CD4-positive, alpha-beta T cell treated with Interleukin-10 for 1 hour (primary cell): ENCODE results near the gene MAP3K10.

ENCODE experiments used
- DNase-seq: peaks from one replicate; pipeline ENCODE4 v3.0.0-alpha.2; 2020

The MAP3K10 gene

DNA sequence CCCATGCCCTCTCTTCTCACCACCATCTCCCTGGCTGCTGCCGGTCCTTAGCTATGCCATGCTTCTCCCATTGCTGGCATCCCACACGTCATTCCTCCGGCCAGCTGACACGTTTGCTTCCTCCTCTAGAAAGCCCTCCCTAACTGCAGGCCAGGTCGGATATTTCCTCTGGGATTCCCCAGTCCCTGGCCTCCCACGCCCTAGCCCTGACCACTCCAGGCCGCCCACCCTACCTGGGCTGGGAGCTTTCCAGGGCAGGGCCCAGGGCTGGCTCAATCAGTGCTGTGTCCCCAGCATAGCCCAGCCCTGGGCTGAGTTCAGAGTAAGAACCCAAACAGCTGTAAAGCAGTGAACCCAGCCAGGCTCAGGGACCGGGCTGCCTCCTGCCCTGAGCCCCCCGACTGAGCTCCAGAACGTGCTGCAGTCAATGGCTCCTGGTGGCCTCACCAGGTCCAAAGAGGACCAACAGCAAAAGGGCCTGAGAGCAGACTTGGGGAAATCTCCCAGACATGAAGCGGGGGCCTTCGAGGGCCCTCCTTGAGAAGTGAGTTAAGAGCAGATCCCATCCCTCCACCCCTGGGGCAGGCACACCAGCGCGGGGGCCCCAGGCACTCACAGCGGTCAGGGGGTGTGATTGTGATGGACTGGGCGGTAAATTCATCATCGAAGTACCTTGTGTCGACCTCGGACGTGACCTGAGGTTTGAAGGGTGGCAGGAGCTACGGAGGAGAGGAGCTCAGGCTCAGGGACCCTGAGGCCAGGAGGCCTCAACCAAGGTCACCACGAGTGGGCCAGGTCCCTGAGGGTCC, 43.4 kb downstream of the MAP3K10 start:
- DNase-seq = no peak

DNA sequence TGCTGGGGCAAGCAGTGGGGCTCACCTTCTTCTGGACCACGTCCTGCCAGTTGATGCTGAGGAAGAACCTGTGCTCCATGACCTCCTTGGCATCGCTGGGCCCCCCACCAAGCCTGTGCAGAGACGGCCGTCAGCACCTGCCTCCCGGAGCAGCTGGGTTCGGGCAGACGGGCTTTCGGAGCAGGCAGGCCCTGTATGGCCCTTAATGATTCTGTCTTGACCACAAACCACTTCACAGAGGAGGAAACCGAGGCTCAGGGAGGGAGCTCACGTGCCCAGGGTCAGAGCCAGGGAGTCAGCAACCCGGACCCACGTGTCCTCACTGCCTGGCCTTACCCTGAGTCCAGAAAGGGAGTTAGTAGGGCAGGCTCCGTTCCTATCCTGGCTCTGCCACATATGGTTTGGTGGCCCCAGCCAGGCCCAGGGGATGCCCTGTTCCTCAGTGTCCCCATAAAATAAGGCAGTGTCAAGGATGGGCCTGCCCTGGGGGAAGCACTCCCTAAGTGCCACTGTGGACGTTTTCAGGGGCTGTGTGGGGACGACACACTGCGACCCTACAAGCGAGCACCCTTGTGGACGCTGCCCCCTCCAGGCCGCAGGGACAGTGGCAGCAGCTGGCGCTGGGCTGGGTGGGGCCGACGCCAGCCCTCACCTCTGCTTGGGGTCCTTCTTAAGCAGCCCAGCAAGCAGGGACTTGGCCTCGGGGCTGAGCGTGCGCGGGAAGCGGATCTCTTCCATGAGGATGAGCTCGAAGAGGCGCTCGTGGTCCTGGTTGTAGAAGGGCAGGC, 44.2 kb downstream of the MAP3K10 start:
- no peak for DNase-seq

DNA sequence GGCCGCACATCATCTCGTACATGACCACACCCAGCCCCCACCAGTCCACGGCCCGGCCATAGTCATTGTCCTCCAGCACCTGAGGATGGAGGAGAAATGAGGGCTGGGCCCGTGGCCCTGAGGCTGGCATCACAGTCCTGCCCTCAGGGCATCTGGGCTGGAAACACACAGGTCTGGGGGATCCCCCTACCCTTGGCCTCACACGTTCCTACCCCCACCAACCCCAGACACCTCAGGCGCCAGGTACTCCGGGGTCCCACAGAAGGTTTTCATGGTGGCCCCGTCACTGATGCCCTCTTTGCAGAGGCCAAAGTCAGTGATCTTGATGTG, 44.8 kb downstream of the MAP3K10 start:
- DNase-seq = no peak

DNA sequence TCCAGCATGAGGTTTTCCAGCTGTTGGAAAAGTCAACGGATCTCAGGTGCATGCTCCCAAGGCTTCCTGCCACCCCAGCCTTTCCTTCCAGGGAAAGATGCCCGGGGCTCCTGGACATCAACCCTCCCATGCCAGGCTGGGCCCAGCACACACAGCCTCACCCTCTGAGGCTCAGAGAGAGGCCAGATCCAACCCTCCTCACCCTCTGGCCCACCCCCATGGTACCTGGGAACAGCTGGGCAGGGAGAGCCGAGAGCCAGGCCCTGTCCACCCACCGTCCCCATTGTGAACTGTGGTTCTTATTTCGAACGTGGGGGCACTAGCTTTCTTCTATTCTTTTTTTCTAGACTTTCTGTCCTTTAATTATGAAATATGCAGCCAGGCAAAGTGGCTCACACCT, 45.1 kb downstream of the MAP3K10 start:
- no peak for DNase-seq

DNA sequence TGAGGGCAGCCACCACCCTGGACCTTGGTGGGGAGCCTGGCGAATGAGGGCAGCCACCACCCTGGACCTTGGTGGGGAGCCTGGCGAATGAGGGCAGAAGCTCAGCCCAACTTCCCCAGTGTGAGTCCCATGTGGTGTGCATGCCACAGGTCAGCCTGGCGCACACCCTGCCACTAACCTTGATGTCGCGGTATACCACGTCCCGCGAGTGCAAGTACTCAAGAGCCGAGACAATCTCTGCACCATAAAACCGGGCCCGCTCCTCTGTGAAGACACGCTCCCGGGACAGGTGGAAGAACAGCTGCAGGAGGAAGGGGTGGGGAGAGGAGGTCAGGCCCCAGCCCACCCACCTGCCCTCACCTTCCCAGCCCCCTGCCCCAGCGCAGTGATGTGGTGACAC, 46.6 kb downstream of the MAP3K10 start:
- no peak for DNase-seq

DNA sequence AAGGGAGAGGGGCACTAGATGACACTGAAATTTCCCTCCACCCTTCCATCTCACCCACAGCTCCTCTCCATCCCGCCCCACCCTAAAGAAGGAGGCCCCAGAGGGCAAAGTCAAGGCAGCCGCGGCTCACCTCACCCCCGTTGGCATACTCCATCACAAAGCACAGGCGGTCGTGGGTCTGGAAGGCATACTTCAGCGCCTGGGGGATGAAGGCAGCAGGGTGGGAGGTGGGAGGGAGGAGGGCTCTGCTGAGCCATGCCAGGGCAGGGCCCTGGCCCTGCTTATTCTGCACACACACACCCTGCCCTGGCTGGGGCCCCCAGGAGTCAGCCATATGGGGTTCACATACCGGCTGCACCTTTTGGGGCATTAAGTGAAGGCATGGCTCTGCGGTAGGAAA, 47.5 kb downstream of the MAP3K10 start:
- no peak for DNase-seq

DNA sequence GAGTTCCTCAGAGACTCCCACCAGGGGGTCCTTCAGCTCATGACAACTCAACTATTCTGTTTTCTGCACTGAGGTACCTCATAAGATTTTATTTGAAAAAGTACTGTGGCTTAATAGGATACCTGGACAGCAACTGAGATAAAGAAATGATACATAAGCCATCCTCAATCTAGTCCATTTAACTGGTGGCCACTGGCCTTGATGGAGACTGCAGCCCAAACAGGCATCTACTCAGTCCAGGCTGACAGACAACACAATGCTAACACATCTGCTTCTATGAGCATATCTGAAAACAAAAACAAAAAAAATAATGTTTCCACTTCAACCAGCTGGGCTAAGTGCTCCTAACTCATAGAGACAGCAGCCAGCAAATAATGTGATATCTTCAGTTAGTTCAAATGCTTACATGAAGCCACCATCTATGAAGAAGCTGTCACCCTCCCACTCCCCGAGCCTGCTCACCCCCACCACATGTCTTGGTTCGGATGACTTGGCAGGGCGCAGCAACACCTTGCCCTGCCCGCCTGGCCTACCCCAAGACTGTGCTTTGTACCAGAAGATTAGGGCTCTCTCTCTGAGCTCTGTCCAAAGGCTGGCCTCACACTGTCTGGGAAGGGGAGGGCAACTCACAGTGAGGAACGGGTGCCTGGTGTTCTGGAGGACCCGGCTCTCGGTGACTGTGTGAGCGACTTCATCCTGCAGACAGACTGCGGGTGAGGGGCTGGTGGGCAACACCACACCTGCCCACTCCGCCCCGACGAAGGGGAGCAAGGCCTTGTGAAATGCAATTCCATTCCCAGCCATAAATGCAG, 48.4 kb downstream of the MAP3K10 start:
- DNase-seq = no peak

DNA sequence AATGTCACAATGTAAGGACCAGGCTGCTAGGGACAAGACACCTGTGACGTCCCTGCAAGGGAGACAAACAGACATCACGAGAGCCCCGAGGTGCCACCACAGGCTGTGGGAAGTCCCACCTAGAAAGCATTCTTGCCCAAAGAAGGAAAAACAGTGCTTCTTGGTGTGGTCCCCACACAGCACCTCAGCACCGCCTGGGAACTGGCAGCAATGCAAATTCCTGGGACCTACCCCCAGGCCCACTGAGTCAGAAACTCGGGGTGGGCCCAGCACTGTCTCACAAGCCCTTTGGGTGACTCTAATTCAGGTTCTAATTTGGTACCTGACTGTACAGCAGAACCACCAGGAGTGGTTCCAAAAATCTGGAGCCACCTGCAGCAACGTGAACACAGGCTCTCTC, 49.1 kb downstream of the MAP3K10 start:
- DNase-seq = no peak

DNA sequence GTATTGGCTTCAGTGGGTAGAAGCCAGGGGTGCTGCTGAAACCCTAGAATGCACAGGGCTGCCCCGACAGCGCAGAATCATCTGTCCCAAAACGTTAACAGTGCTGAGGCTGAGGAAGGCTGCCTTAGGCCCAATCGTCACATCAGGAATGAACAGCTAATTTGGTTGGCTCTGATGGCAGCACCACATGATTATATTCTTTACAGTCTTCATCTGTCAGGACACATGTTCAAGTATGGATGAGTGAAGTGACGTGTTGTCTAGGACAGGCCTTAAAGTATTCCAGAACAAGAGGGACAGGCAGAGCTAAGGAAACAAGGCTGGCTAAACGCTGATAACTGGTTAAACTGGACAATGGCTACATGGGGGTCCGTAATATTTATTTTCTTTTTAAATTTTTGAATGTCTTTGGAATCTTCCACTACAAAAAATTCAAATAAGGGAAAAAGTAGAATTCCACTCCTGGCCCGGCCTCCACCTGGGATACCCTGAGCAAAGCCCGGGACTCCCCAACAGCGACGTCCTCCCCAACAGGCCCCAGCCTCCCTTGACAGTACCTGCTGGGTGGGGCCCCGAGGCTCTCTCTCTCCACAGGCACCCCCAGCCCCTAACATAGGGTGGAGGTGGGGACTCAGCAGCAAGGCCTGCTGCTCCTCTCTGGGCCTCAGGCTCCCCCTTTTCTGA, 50.0 kb downstream of the MAP3K10 start:
- no peak for DNase-seq

DNA sequence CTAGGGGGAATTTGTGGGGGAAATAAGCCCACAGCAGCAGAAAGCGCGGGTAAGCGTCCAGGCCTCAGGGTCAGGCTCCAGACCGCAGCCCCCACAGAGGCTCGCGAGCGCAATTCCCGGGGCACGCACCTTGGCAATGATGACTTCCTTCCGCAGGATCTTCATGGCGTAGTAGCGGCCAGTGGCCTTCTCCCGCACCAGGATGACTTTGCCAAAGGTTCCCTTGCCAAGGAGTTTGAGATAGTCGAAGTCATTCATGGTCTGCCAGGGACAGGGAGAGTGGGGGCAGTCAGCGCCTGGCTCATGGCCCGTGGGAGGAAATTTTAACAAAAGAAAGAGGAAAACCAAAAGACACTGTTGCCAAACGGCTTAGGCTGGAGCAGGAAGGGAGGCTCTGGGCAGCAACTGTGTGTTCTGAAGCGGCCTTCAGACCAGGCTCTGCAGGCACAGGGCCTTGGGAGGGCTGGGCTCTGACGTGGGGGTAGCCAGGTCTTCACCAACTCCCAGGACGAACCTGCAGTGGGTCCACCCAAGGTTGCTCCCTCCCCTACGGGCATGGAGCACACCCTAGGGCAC, 50.7 kb downstream of the MAP3K10 start:
- no peak for DNase-seq

DNA sequence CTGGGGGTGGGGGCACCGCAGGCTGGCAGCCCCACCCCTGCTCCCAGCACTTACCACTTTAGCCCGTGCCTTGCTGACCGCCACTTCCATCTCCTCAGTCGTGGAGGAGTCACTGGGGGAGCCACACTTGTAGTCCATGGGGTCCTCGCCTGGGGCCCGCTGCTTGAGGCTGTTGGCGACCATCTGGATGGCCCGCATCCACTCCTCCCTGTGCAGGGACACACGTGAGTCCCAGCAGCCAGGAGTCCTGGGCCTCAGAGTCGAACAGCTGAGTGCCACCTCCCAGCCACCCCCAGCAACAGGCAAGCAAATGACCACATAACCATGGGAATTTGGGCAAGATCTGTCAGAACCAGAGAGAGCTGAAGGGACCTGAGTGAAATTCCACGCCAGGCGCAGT, 51.3 kb downstream of the MAP3K10 start:
- no peak for DNase-seq

DNA sequence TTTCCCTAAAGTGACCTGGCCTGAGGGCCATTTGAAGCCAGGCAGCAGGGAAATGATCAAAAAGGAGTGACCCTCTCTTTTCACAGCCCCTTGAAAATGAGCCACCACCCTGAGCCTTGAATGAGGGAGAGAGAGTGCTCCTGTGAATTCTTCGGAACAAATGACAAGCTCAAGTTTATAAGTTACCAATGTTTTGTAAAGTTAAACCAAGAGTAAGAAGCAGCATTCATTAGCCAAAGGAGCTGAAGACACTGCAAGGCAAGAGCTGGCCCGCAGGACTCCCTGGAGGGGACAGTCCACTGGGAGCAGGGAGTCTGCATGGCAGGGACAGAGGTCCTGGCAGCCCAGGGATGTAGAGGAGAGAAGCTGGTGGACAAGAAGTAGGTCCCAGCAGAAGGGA, 52.0 kb downstream of the MAP3K10 start:
- DNase-seq = no peak

DNA sequence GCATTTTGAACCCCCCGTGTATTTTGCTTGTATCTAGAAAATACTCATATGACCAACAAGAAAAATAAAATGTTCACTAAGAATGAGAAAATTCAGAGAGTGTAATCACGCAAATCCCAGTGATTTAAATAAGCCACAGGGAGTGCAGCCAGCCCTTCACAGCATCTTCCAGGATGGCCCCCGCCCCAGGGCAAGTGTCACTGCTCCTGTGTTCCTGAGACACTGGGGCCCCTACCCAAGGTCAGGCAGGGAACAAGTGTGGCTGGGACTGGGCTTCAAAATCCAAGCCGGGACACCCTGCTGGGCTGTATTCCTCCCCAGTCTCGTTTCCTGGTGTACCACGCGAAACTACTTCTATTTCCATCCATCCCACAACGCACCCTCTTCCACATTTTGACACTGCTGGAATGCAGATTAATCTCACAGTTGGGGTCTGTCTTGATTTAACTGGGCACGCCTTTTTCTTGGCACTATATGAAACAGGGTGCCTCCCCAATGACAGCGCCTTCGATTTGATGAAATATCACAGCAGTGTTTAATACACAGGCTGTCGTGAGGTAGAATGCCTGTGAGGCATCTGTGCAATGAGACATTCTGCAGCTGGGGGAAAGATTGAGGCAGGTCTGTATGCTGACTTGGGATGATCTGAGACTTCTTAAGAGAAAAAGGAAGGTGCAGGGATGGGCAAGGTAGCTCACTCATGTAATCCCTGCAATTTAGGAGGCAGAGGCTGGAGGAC, 53.5 kb downstream of the MAP3K10 start:
- DNase-seq = no peak

DNA sequence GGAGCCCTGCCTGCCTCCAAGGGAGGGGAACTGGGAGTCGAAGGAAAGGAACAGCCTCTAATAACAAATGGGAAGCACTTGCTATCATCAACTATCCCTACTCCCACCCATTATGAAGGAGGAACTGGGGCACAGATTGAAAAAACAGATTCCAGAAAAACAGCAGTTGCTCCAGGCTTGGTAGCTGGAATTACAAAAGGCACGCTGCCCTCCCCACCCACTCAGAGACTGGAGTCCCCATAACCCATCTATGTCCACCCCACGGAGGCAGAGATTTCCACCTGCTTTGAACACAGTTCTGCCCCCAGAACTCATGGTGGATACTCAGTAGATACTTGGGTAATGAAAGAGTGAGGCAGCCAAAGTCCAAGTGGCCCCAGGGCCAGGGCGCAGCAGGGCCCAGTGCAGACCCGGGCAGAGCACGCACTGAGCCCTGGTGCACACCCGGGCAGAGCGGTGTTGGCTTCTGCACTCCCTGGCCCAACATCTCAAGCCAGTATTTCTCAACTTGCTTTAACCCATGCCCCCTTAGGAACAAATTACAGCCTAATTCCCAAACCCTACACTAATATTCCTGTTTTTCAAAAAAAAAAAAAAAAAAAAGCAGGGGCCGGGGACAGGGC, 54.4 kb downstream of the MAP3K10 start:
- DNase-seq = no peak

DNA sequence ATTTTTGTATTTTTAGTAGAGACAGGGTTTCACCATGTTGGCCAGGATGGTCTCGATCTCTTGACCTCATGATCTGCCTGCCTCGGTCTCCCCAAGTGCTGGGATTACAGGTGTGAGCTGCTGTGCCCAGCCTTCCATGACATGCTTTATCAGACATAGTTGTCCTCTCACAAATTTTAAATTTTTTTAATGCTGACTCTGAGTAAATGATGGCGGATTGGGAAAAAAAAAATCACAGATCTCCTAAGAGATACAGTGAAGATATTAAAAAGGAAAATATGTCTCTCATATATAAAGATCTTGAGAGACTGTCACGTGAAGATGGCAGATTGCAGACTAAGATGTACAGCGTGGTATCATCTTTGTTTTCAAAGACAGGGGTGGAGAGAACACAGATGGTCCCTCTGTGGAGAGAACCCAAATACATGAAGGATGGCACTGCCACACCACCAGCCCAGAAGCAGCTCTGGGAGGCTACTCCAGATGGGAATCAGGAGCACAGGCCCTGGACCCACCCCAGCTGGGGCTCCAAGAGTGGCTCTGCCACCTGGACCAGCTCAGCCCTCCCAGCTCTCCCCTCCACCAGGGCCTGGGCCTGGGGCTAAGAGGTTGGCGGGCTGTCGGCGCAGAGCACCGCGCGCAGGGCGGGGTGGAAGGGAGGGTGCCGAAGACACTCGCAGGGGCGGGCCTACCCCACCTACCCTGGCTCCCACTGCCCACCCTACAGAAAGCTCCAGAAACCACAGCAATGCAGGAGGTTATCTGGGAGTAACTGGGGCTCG, 55.3 kb downstream of the MAP3K10 start:
- DNase-seq = no peak

DNA sequence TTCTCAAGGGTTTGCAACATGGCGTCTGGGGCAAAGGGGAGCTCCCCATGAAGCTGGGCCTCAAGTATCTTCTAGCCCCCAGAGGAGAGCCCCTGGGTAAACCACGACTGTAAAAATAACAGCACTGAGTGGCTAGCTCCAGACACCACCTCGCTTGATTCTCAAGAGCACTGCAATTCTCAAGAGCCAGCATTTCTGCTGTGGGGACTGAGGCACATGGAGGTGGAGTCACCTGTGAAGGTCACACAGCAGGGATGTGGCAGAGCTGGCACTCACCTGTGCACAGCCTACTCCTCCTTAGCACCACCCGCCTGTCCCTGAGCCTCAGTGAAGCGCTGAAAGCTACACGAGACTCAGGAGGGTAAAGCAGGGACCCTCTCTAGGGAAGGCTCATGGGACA, 56.0 kb downstream of the MAP3K10 start:
- no peak for DNase-seq

DNA sequence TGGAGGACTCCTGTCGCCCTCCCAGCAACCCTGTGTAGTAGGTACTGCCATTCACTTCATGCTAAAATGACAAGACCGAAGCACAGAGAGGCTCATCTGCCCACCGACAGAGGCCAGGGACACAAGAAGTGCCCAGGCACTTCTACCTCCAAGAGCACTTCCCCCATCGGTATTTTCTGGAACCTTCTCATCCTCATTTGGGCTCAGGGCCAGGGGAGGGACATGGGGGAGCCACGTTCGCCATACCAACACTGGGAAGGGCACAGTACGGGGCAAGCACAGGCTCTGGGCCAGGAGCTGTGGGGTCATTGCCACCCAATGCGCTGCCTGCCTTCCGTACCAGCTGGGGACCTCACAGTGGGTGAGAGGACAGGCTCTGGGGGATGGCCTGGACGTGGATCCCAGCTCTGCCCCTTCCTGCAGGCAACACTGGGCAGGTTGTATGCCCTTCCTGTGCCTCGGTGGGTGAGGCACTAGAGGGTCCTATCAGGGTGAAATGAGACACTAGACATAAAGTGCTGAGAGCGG, 56.6 kb downstream of the MAP3K10 start:
- no peak for DNase-seq

DNA sequence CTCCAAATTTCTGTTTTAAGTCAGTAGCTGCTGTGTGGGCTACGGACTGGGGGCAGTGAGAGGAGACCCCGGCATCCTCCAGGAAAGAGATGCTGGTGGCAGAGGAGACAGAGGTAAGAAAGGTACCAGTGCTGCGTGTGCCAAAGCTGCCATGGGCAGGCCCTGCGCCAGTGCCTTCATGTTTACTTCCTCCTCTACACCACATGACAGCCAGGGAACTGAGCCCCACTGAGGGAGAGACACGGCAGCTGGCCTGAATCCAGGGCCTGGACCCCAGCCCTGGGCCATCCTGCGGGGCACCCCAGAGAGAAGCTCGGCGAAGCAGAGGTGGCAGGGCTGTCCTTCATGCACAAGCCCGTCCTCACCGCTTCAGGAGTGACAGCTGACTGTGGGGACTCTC, 58.0 kb downstream of the MAP3K10 start:
- no peak for DNase-seq

DNA sequence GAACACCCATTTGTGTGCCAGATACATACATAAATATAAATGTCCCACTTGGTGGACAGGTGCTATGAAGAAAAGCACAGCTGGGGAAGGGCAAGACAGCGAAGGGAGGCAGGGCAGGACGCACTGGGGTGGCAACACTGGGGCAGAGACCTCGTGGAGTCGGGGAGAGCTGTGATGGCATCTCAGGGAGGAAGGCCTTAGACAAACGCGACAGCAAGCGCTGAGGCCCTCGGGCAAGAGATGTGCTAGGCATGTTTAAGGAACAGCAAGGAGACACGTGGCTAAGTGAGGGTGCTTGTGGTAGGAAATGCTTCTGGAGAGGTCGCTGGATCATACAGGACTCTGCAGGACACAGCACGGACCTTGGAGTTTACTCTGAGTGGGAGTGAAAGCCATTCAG, 58.6 kb downstream of the MAP3K10 start:
- DNase-seq = no peak

DNA sequence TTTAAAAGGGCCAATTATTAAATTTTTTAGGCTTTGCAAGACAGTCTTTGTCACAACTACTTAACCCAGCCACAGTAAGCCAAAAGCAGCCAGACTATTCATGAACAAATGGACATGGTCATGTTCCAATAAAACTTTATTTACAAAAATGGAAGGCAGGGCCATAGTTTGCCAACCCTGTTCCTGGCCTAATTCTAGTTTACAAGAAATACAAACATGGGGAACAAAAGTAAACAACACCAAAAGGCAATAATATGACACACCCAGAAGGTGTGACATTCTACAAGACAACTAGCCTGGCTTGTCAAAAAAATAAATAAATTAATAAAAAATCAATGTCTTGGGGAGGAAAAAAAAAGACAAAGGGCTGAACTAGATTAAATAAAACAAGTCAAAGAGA, 60.0 kb downstream of the MAP3K10 start:
- DNase-seq = no peak

DNA sequence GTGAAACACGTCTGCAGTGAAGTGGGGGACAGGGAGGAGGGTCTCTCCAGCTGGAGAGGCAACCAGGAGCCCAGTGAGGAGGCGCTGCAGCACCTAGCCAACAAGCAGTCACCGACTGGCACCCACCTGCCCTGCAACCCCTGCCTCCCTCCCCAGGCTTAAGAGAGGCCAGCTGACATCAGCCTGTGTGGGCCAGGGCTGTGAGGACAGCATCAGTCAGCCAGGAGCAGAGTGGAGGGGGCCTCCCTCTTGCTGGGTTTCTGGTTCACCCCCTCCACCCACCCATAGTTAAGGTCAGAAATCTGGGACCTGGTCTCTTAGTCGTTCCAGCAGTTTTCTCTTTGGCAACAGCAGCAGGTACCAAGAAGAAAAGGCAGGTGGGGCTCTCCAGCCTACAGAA, 60.8 kb downstream of the MAP3K10 start:
- no peak for DNase-seq
